Measurements from ENCODE around the gene FAM20C.

- TF ChIP-seq CTCF (IDR thresholded peaks at IDR 0.05 in 4 of 5, conservative IDR thresholded peaks at IDR 0.05 in 1 of 5) (no peak), POLR2A (IDR thresholded peaks at IDR 0.05) (no peak)
Measured at GRCh38 chr7:273327-273726, 81.0 kb downstream of the FAM20C start.

All from gastrocnemius medialis (tissue), 4 donors.